Measurements from ENCODE around the gene ABI3BP.

ABI3BP gene

GRCh38 chr3:100756441-100756840 is 236.8 kb downstream of the ABI3BP start:
- no peak overlapping the region for H3K27ac ChIP-seq
- TF ChIP-seq CTCF (conservative IDR thresholded peaks at IDR 0.05) = no peak
- TF ChIP-seq ZFX (IDR thresholded peaks at IDR 0.05) = no peak

GRCh38 chr3:100754563-100755334 is 238.5 kb downstream of the ABI3BP start:
- H3K27ac ChIP-seq = no peak overlapping the region
- TF ChIP-seq ZFX (IDR thresholded peaks at IDR 0.05) = no peak
- TF ChIP-seq CTCF (conservative IDR thresholded peaks at IDR 0.05) = no peak

- H3K27ac ChIP-seq = no peak overlapping the region
- no peak for TF ChIP-seq ZFX (IDR thresholded peaks at IDR 0.05)
- no peak for TF ChIP-seq CTCF (conservative IDR thresholded peaks at IDR 0.05)
These were observed 239.4 kb downstream of the ABI3BP start for GRCh38 chr3:100753846-100754245.

- TF ChIP-seq CTCF (conservative IDR thresholded peaks at IDR 0.05) (no peak), ZFX (IDR thresholded peaks at IDR 0.05) (no peak)
- H3K27ac ChIP-seq = no peak overlapping the region
These were observed 244.3 kb downstream of the ABI3BP start for GRCh38 chr3:100748967-100749366.

GRCh38 chr3:100748220-100748619 is 245.0 kb downstream of the ABI3BP start:
- no peak for TF ChIP-seq CTCF (conservative IDR thresholded peaks at IDR 0.05)
- H3K27ac ChIP-seq = no peak overlapping the region

- TF ChIP-seq ZFX (IDR thresholded peaks at IDR 0.05) = no peak
- no peak for TF ChIP-seq CTCF (conservative IDR thresholded peaks at IDR 0.05)
These were observed 247.1 kb downstream of the ABI3BP start for GRCh38 chr3:100746092-100746491.

GRCh38 chr3:100745617-100746016 is 247.6 kb downstream of the ABI3BP start:
- no peak for TF ChIP-seq ZFX (IDR thresholded peaks at IDR 0.05)
- no peak for TF ChIP-seq CTCF (conservative IDR thresholded peaks at IDR 0.05)
- no peak overlapping the region for H3K27ac ChIP-seq

More at GRCh38 chr3:100746092-100746491, 247.1 kb downstream of the ABI3BP start:
- no peak overlapping the region for H3K27ac ChIP-seq
